ENCODE data around the gene SETBP1.
A peak's percentile ranks its signal among the peaks of the same experiment; 100 is the strongest.

Gene SETBP1

GRCh38 chr18:44883671-44884070 lies 203.0 kb downstream of the SETBP1 start:
- Mint-ChIP-seq H3K4me1 (peaks cover 44 to 84% of the 10 kb centered on the region in 2 donors), H3K36me3 (peaks cover 47 to 53% of the 10 kb centered on the region in 2 donors), H3K9me3 (peaks cover 0 to 5% of the 10 kb centered on the region in 2 donors), H3K27me3 (no peaks in the 10 kb centered on the region), H3K4me3 (no peak overlapping the region), H3K27ac (no peak overlapping the region)
- DNase-seq, result no peak
- ATAC-seq (replicated peaks), result no peak

GRCh38 chr18:44884431-44884830 lies 203.7 kb downstream of the SETBP1 start:
- H3K9me3 Mint-ChIP-seq, result peaks cover 0 to 5% of the 10 kb centered on the region in 2 donors
- DNase-seq, result no peak
- ATAC-seq (replicated peaks), result no peak
- H3K27ac Mint-ChIP-seq, result no peak overlapping the region
- no peaks in the 10 kb centered on the region for H3K27me3 Mint-ChIP-seq
- H3K4me3 Mint-ChIP-seq, result no peak overlapping the region
- H3K4me1 Mint-ChIP-seq, result peaks cover 46 to 84% of the 10 kb centered on the region in 2 donors
- peaks cover 39 to 52% of the 10 kb centered on the region in 2 donors for H3K36me3 Mint-ChIP-seq

GRCh38 chr18:44885507-44885906 lies 204.8 kb downstream of the SETBP1 start:
- Mint-ChIP-seq H3K4me3 (no peak overlapping the region), H3K4me1 (peaks cover 42 to 74% of the 10 kb centered on the region in 2 donors), H3K36me3 (peaks cover 33 to 47% of the 10 kb centered on the region in 2 donors), H3K27me3 (no peaks in the 10 kb centered on the region), H3K9me3 (no peaks in the 10 kb centered on the region), H3K27ac (peak overlapping the region; percentile 62)
- ATAC-seq (replicated peaks), result no peak
- DNase-seq, result no peak

GRCh38 chr18:44887227-44887631 lies 206.5 kb downstream of the SETBP1 start:
- ATAC-seq (replicated peaks), result peak; percentile 96 to 97
- H3K4me1 Mint-ChIP-seq, result peaks cover 48 to 74% of the 10 kb centered on the region in 2 donors
- H3K4me3 Mint-ChIP-seq, result peak overlapping the region; percentile 71 to 74
- DNase-seq, result peak; percentile 80
- H3K27ac Mint-ChIP-seq, result peak overlapping the region; percentile 99
- peaks cover 41 to 48% of the 10 kb centered on the region in 2 donors for H3K36me3 Mint-ChIP-seq
- no peaks in the 10 kb centered on the region for H3K27me3 Mint-ChIP-seq
- H3K9me3 Mint-ChIP-seq, result peaks cover 8 to 9% of the 10 kb centered on the region in 2 donors

GRCh38 chr18:44889111-44889510 lies 208.4 kb downstream of the SETBP1 start:
- no peaks in the 10 kb centered on the region for H3K27me3 Mint-ChIP-seq
- peaks cover 8 to 9% of the 10 kb centered on the region in 2 donors for H3K9me3 Mint-ChIP-seq
- DNase-seq, result no peak
- peak overlapping the region; percentile 99 for H3K27ac Mint-ChIP-seq
- H3K36me3 Mint-ChIP-seq, result peaks cover 35 to 53% of the 10 kb centered on the region in 2 donors
- H3K4me3 Mint-ChIP-seq, result no peak overlapping the region
- H3K4me1 Mint-ChIP-seq, result peaks cover 55 to 78% of the 10 kb centered on the region in 2 donors
- no peak for ATAC-seq (replicated peaks)

GRCh38 chr18:44893045-44893706 lies 212.5 kb downstream of the SETBP1 start:
- ATAC-seq (replicated peaks), result peak; percentile 84 to 86
- Mint-ChIP-seq H3K9me3 (peaks cover 8 to 10% of the 10 kb centered on the region in 2 donors), H3K4me1 (peaks cover 60 to 85% of the 10 kb centered on the region in 2 donors), H3K4me3 (peak overlapping the region; percentile 39 to 50), H3K27me3 (no peaks in the 10 kb centered on the region), H3K36me3 (peaks cover 41 to 72% of the 10 kb centered on the region in 2 donors), H3K27ac (peak overlapping the region; percentile 97)
- DNase-seq, result no peak

GRCh38 chr18:44893966-44894365 lies 213.3 kb downstream of the SETBP1 start:
- Mint-ChIP-seq H3K36me3 (peaks cover 41 to 72% of the 10 kb centered on the region in 2 donors), H3K27ac (peak overlapping the region; percentile 97), H3K4me1 (peaks cover 55 to 85% of the 10 kb centered on the region in 2 donors), H3K4me3 (peak overlapping the region; percentile 44 to 48), H3K27me3 (no peaks in the 10 kb centered on the region), H3K9me3 (peaks cover 8 to 10% of the 10 kb centered on the region in 2 donors)
- ATAC-seq (replicated peaks) (no peak), DNase-seq (no peak)

- H3K36me3 Mint-ChIP-seq, result peaks cover 41 to 69% of the 10 kb centered on the region in 2 donors
- peak; percentile 39 for DNase-seq
- H3K9me3 Mint-ChIP-seq, result peaks cover 8 to 10% of the 10 kb centered on the region in 2 donors
- H3K27me3 Mint-ChIP-seq, result no peaks in the 10 kb centered on the region
- H3K4me1 Mint-ChIP-seq, result peaks cover 49 to 80% of the 10 kb centered on the region in 2 donors
- H3K27ac Mint-ChIP-seq, result peak overlapping the region; percentile 93
- ATAC-seq (replicated peaks), result peak; percentile 31 to 50
- H3K4me3 Mint-ChIP-seq, result peak overlapping the region; percentile 16 to 50
These were observed 214.6 kb downstream of the SETBP1 start for GRCh38 chr18:44895176-44895798.

GRCh38 chr18:44896846-44897245 lies 216.2 kb downstream of the SETBP1 start:
- no peaks in the 10 kb centered on the region for H3K27me3 Mint-ChIP-seq

GRCh38 chr18:44897411-44897810 lies 216.7 kb downstream of the SETBP1 start:
- Mint-ChIP-seq H3K4me1 (peaks cover 43 to 72% of the 10 kb centered on the region in 2 donors), H3K4me3 (peak overlapping the region in 1 of 2 donors; percentile 17), H3K9me3 (peaks cover 0 to 1% of the 10 kb centered on the region in 2 donors), H3K27me3 (no peaks in the 10 kb centered on the region), H3K36me3 (peaks cover 30 to 57% of the 10 kb centered on the region in 2 donors), H3K27ac (peak overlapping the region; percentile 85)
- DNase-seq (no peak), ATAC-seq (replicated peaks) (peak; percentile 18 to 19)

More at GRCh38 chr18:44896846-44897245, 216.2 kb downstream of the SETBP1 start:
- Mint-ChIP-seq H3K9me3 (peaks cover 0 to 2% of the 10 kb centered on the region in 2 donors), H3K4me3 (no peak overlapping the region), H3K4me1 (peaks cover 46 to 78% of the 10 kb centered on the region in 2 donors), H3K36me3 (peaks cover 32 to 60% of the 10 kb centered on the region in 2 donors), H3K27ac (peak overlapping the region; percentile 85)
- DNase-seq (no peak), ATAC-seq (replicated peaks) (no peak)

GRCh38 chr18:44897816-44898215 lies 217.1 kb downstream of the SETBP1 start:
- no peak overlapping the region for H3K4me3 Mint-ChIP-seq
- peaks cover 27 to 53% of the 10 kb centered on the region in 2 donors for H3K36me3 Mint-ChIP-seq
- peaks cover 0 to 1% of the 10 kb centered on the region in 2 donors for H3K9me3 Mint-ChIP-seq
- H3K27me3 Mint-ChIP-seq, result no peaks in the 10 kb centered on the region
- H3K4me1 Mint-ChIP-seq, result peaks cover 40 to 68% of the 10 kb centered on the region in 2 donors
- ATAC-seq (replicated peaks) (peak; percentile 48 to 52), DNase-seq (no peak)
- peak overlapping the region; percentile 85 for H3K27ac Mint-ChIP-seq

- Mint-ChIP-seq H3K4me1 (peaks cover 40 to 67% of the 10 kb centered on the region in 2 donors), H3K27me3 (no peaks in the 10 kb centered on the region), H3K9me3 (peaks cover 0 to 5% of the 10 kb centered on the region in 2 donors), H3K4me3 (no peak overlapping the region), H3K36me3 (peaks cover 29 to 53% of the 10 kb centered on the region in 2 donors), H3K27ac (peak overlapping the region; percentile 56)
- no peak for DNase-seq
- ATAC-seq (replicated peaks), result no peak
These were observed 217.8 kb downstream of the SETBP1 start for GRCh38 chr18:44898498-44898897.

- ATAC-seq (replicated peaks) (no peak), DNase-seq (no peak)
- H3K27ac Mint-ChIP-seq, result no peak overlapping the region
- peaks cover 27 to 53% of the 10 kb centered on the region in 2 donors for H3K36me3 Mint-ChIP-seq
- H3K4me1 Mint-ChIP-seq, result peaks cover 36 to 58% of the 10 kb centered on the region in 2 donors
- no peaks in the 10 kb centered on the region for H3K27me3 Mint-ChIP-seq
- peaks cover 0 to 6% of the 10 kb centered on the region in 2 donors for H3K9me3 Mint-ChIP-seq
- H3K4me3 Mint-ChIP-seq, result no peak overlapping the region
These were observed 219.1 kb downstream of the SETBP1 start for GRCh38 chr18:44899832-44900231.

GRCh38 chr18:44900627-44901026 lies 219.9 kb downstream of the SETBP1 start:
- DNase-seq, result no peak
- H3K36me3 Mint-ChIP-seq, result peaks cover 25 to 50% of the 10 kb centered on the region in 2 donors
- H3K4me3 Mint-ChIP-seq, result no peak overlapping the region
- peak overlapping the region; percentile 44 for H3K27ac Mint-ChIP-seq
- H3K4me1 Mint-ChIP-seq, result peaks cover 34 to 55% of the 10 kb centered on the region in 2 donors
- H3K9me3 Mint-ChIP-seq, result peaks cover 0 to 5% of the 10 kb centered on the region in 2 donors
- no peaks in the 10 kb centered on the region for H3K27me3 Mint-ChIP-seq
- ATAC-seq (replicated peaks), result no peak
